Measurements from ENCODE around the gene KMT2A. TPM values are rescaled to one million over a fixed set of nuclear protein-coding genes. Genes with fewer than 3 reads are reported as not detected.
"Not testable (repeated sequence)": the region's sequence is repeated elsewhere in the genome, so short reads cannot be mapped to it uniquely, and the experiment has no call there.

The KMT2A gene
- total RNA-seq, 1 experiment from 2014 or later: 52.0 TPM

- Mint-ChIP-seq H3K27me3 (ENCODE audit: insufficient read depth, unreplicated experiment) (no peaks in the 10 kb centered on the region), H3K36me3 (ENCODE audit: insufficient read depth, unreplicated experiment) (peaks cover 77% of the 10 kb centered on the region), H3K4me1 (ENCODE audit: insufficient read depth, unreplicated experiment) (no peaks in the 10 kb centered on the region), H3K9me3 (ENCODE audit: unreplicated experiment) (no peaks in the 10 kb centered on the region), H3K27ac (ENCODE audit: low read depth, unreplicated experiment) (no peak overlapping the region), H3K4me3 (ENCODE audit: unreplicated experiment) (no peak overlapping the region)
- no peak for DNase-seq (ENCODE audit: unreplicated experiment)
- BruUV-seq (replicated peaks): no TSS peak
- no peak for TF ChIP-seq CTCF (IDR thresholded peaks at IDR 0.05; ENCODE audit: unreplicated experiment)
- intact Hi-C loops (cut with micrococcal nuclease): no loop called here
- POLR2A ChIA-PET: no interaction called here
- CTCF ChIA-PET: interaction anchor here (0.6 to 1.6 kb wide), 3 partner anchors 12 to 40 kb away, joined by 3 to 6 read pairs (median 5); no protein-coding TSS in a partner anchor
These were observed 40.4 kb downstream of the KMT2A start for GRCh38 chr11:118476676-118477075.

GRCh38 chr11:118481238-118481637, 44.9 kb downstream of the KMT2A start:
- intact Hi-C loops (cut with micrococcal nuclease): not testable (repeated sequence)
- peaks cover 96% of the 10 kb centered on the region for H3K36me3 Mint-ChIP-seq (ENCODE audit: insufficient read depth, unreplicated experiment)

GRCh38 chr11:118484405-118484804, 48.1 kb downstream of the KMT2A start:
- H3K36me3 Mint-ChIP-seq (ENCODE audit: insufficient read depth, unreplicated experiment): peaks cover 90% of the 10 kb centered on the region
- no peaks in the 10 kb centered on the region for H3K9me3 Mint-ChIP-seq (ENCODE audit: unreplicated experiment)
- H3K4me1 Mint-ChIP-seq (ENCODE audit: insufficient read depth, unreplicated experiment): no peaks in the 10 kb centered on the region
- no peak for DNase-seq (ENCODE audit: unreplicated experiment)
- no peak for TF ChIP-seq CTCF (IDR thresholded peaks at IDR 0.05; ENCODE audit: unreplicated experiment)
- H3K27ac Mint-ChIP-seq (ENCODE audit: low read depth, unreplicated experiment): no peak overlapping the region
- BruUV-seq (replicated peaks): no TSS peak
- H3K27me3 Mint-ChIP-seq (ENCODE audit: insufficient read depth, unreplicated experiment): no peaks in the 10 kb centered on the region
- ChIA-PET CTCF (no interaction called here), POLR2A (no interaction called here)
- intact Hi-C loops (cut with micrococcal nuclease): no loop called here
- H3K4me3 Mint-ChIP-seq (ENCODE audit: unreplicated experiment): no peak overlapping the region

More at GRCh38 chr11:118481238-118481637, 44.9 kb downstream of the KMT2A start:
- H3K4me1 Mint-ChIP-seq (ENCODE audit: insufficient read depth, unreplicated experiment); DNase-seq (ENCODE audit: unreplicated experiment); H3K27me3 Mint-ChIP-seq (ENCODE audit: insufficient read depth, unreplicated experiment); BruUV-seq (replicated peaks); H3K27ac Mint-ChIP-seq (ENCODE audit: low read depth, unreplicated experiment); H3K9me3 Mint-ChIP-seq (ENCODE audit: unreplicated experiment); H3K4me3 Mint-ChIP-seq (ENCODE audit: unreplicated experiment); POLR2A ChIA-PET: not testable (repeated sequence)
- CTCF ChIA-PET: interaction anchor here (0.8 kb wide), 1 partner anchor 222 kb away, joined by 3 read pairs; no protein-coding TSS in a partner anchor

- Mint-ChIP-seq H3K4me1 (ENCODE audit: insufficient read depth, unreplicated experiment) (no peaks in the 10 kb centered on the region), H3K27ac (ENCODE audit: low read depth, unreplicated experiment) (no peak overlapping the region), H3K27me3 (ENCODE audit: insufficient read depth, unreplicated experiment) (no peaks in the 10 kb centered on the region), H3K4me3 (ENCODE audit: unreplicated experiment) (no peak overlapping the region), H3K36me3 (ENCODE audit: insufficient read depth, unreplicated experiment) (peaks cover 90% of the 10 kb centered on the region), H3K9me3 (ENCODE audit: unreplicated experiment) (no peaks in the 10 kb centered on the region)
- no peak for TF ChIP-seq CTCF (IDR thresholded peaks at IDR 0.05; ENCODE audit: unreplicated experiment)
- DNase-seq (ENCODE audit: unreplicated experiment): no peak
- ChIA-PET POLR2A (interaction anchor here (0.7 to 1.2 kb wide), 3 partner anchors 47 to 134 kb away, joined by 3 read pairs; no protein-coding TSS in a partner anchor), CTCF (interaction anchor here (0.6 kb wide), 4 partner anchors 11 to 220 kb away, joined by 3 to 4 read pairs (median 4); no protein-coding TSS in a partner anchor)
- intact Hi-C loops (cut with micrococcal nuclease): loop anchor here (5.0 kb wide), 2 partner anchors 188 to 343 kb away; no protein-coding TSS in a partner anchor
- no TSS peak for BruUV-seq (replicated peaks)
These were observed 49.0 kb downstream of the KMT2A start for GRCh38 chr11:118485273-118485672.

Measured in MCF 10A (cell line).